Colonic mucosa (tissue), 4 donors: ENCODE measurements around the gene SPARC. TPM values are rescaled to one million over a fixed set of nuclear protein-coding genes. Genes with fewer than 3 reads are reported as not detected.
"Not testable (repeated sequence)": the region's sequence is repeated elsewhere in the genome, so short reads cannot be mapped to it uniquely, and the experiment has no call there.

ENCODE experiments used
- DNase-seq: peaks from one replicate; pipeline ENCODE4 v3.0.0-alpha.2; 2020
- H3K27ac ChIP-seq: fragments of 200-600 bp; one replicate; pipeline ENCODE4 v1.8.0; 2021
- H3K27me3 ChIP-seq: fragments of 200-600 bp; one replicate; pipeline ENCODE4 v1.8.0; 2021
- H3K36me3 ChIP-seq: fragments of 200-600 bp; one replicate; pipeline ENCODE4 v1.8.0; 2021
- H3K4me1 ChIP-seq: fragments of 200-600 bp; one replicate; pipeline ENCODE4 v1.8.0; 2021; ENCODE audit warnings: mild to moderate bottlenecking
- H3K4me3 ChIP-seq: fragments of 200-600 bp; one replicate; pipeline ENCODE4 v1.8.0; 2021
- H3K9ac ChIP-seq, 2 donors: one replicate each; pipeline ENCODE4 v1.7.0; 2013; ENCODE audit warnings: control low read depth in 2 of 2, low read depth in 2 of 2, low read length in 2 of 2
- H3K9me3 ChIP-seq: fragments of 200-600 bp; one replicate; pipeline ENCODE4 v1.8.0; 2021
- CTCF ChIP-seq: fragments of 200-600 bp; IDR thresholded peaks from one replicate; pipeline ENCODE4 v1.8.0; 2022; ENCODE audit warnings: antibody characterized with exemption, mild to moderate bottlenecking
- intact Hi-C: fragments of 100-400 bp; cut with DNase I; formaldehyde crosslinking; loops from one replicate; pipeline ENCODE4 v1.14.1; 2022
- total RNA-seq, 2 donors: library from RNA; stranded (reverse); fragmentation: NEBNext Ultra II Directional in 1 of 2; extraction: Animal tissue kit (Norgen Biotek cat#: 25700) in 1 of 2; gene quantifications; one replicate each; pipeline ENCODE4 v1.2.1, GENCODE V29; 2021
- donor health status: healthy.
- donor health status: DM: no; HTN: no; CAD: no.
- donor health status: DM: no; HTN: no; CAD: no.

Gene SPARC
- total RNA-seq, 2 donors from 2014 or later = 107 to 258 TPM

- H3K9me3 ChIP-seq = no peaks in the 10 kb centered on the region
- H3K36me3 ChIP-seq = no peaks in the 10 kb centered on the region
- DNase-seq = no peak
- H3K27ac ChIP-seq = no peak overlapping the region
- intact Hi-C loops = no loop called here
- H3K4me3 ChIP-seq = no peak overlapping the region
- H3K27me3 ChIP-seq = no peaks in the 10 kb centered on the region
- no peak for TF ChIP-seq CTCF
- no peaks in the 10 kb centered on the region for H3K4me1 ChIP-seq
- no peak overlapping the region for H3K9ac ChIP-seq
Measured at GRCh38 chr5:151700296-151700695, 13.6 kb upstream of the SPARC start.

GRCh38 chr5:151699071-151699901 lies 12.6 kb upstream of the SPARC start:
- Histone ChIP-seq H3K36me3 (no peaks in the 10 kb centered on the region), H3K27me3 (no peaks in the 10 kb centered on the region), H3K9me3 (no peaks in the 10 kb centered on the region), H3K9ac (no peak overlapping the region), H3K4me3 (no peak overlapping the region), H3K4me1 (no peaks in the 10 kb centered on the region), H3K27ac (peak overlapping the region; percentile 60)
- TF ChIP-seq CTCF = no peak
- DNase-seq = peak; percentile 49
- intact Hi-C loops = no loop called here

GRCh38 chr5:151698081-151698480 lies 11.4 kb upstream of the SPARC start:
- intact Hi-C loops, DNase-seq, H3K9ac ChIP-seq, H3K36me3 ChIP-seq, H3K27ac ChIP-seq, H3K9me3 ChIP-seq, H3K27me3 ChIP-seq, H3K4me1 ChIP-seq, H3K4me3 ChIP-seq: not testable (repeated sequence)

- no peak overlapping the region for H3K4me3 ChIP-seq
- no peak for DNase-seq
- no peak for TF ChIP-seq CTCF
- intact Hi-C loops = no loop called here
- no peaks in the 10 kb centered on the region for H3K9me3 ChIP-seq
- no peak overlapping the region for H3K9ac ChIP-seq
- H3K4me1 ChIP-seq = no peaks in the 10 kb centered on the region
- no peak overlapping the region for H3K27ac ChIP-seq
- no peaks in the 10 kb centered on the region for H3K36me3 ChIP-seq
- H3K27me3 ChIP-seq = no peaks in the 10 kb centered on the region
Measured at GRCh38 chr5:151697452-151697851, 10.7 kb upstream of the SPARC start.

GRCh38 chr5:151696470-151697061 lies 9.9 kb upstream of the SPARC start:
- H3K27me3 ChIP-seq = no peaks in the 10 kb centered on the region
- no peaks in the 10 kb centered on the region for H3K4me1 ChIP-seq
- peak; percentile 44 for DNase-seq
- intact Hi-C loops = no loop called here
- no peak for TF ChIP-seq CTCF
- H3K4me3 ChIP-seq = no peak overlapping the region
- no peaks in the 10 kb centered on the region for H3K9me3 ChIP-seq
- H3K27ac ChIP-seq = peak overlapping the region; percentile 39
- no peaks in the 10 kb centered on the region for H3K36me3 ChIP-seq
- peak overlapping the region; percentile 28 to 31 for H3K9ac ChIP-seq

GRCh38 chr5:151695464-151695863 lies 8.7 kb upstream of the SPARC start:
- Histone ChIP-seq H3K27ac (no peak overlapping the region), H3K4me3 (no peak overlapping the region), H3K9ac (no peak overlapping the region), H3K4me1 (no peaks in the 10 kb centered on the region), H3K27me3 (no peaks in the 10 kb centered on the region), H3K9me3 (no peaks in the 10 kb centered on the region), H3K36me3 (no peaks in the 10 kb centered on the region)
- intact Hi-C loops = no loop called here
- no peak for TF ChIP-seq CTCF
- no peak for DNase-seq
